Prostate gland (tissue), 2 donors: ENCODE data around the gene UROD.

Source experiments
- POLR2A ChIP-seq: fragments of 450-650 bp; IDR thresholded peaks from one replicate; pipeline ENCODE4 v1.6.1; 2016; ENCODE audit warnings: antibody characterized with exemption, mild to moderate bottlenecking
- TF ChIP-seq, protein P1 (sequence below), 4 experiments: fragments of 200-600 bp in 2 of 4; fragments of 450-650 bp in 2 of 4; sonication (generic) in 2 of 4; IDR thresholded peaks; 1 replicate in 3 of 4; 2 replicates in 1 of 4; pipeline ENCODE4 v1.5.1; 2016 to 2019; ENCODE audit warnings: antibody characterized with exemption in 4 of 4, mild to moderate bottlenecking in 2 of 4, moderate library complexity in 2 of 4

GRCh38 chr1:45044916-45045315 lies 32.9 kb downstream of the UROD start:
- TF ChIP-seq, protein P1, sequence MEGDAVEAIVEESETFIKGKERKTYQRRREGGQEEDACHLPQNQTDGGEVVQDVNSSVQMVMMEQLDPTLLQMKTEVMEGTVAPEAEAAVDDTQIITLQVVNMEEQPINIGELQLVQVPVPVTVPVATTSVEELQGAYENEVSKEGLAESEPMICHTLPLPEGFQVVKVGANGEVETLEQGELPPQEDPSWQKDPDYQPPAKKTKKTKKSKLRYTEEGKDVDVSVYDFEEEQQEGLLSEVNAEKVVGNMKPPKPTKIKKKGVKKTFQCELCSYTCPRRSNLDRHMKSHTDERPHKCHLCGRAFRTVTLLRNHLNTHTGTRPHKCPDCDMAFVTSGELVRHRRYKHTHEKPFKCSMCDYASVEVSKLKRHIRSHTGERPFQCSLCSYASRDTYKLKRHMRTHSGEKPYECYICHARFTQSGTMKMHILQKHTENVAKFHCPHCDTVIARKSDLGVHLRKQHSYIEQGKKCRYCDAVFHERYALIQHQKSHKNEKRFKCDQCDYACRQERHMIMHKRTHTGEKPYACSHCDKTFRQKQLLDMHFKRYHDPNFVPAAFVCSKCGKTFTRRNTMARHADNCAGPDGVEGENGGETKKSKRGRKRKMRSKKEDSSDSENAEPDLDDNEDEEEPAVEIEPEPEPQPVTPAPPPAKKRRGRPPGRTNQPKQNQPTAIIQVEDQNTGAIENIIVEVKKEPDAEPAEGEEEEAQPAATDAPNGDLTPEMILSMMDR (IDR thresholded peaks at IDR 0.05), result no peak
- TF ChIP-seq POLR2A, result no peak
